NT2/D1 (cell line): ENCODE results near the gene NR1I3.

ENCODE experiments used
- DNase-seq: peaks from one replicate; pipeline ENCODE4 v3.0.0-alpha.2; 2011; ENCODE audit warnings: low read depth, low spot score
- H3K27me3 ChIP-seq: 2 replicates; pipeline ENCODE4 v1.6.0; 2011; ENCODE audit warnings: mild to moderate bottlenecking; ENCODE audit not compliant: insufficient read length, insufficient read depth
- H3K36me3 ChIP-seq: 2 replicates; pipeline ENCODE4 v1.6.1; 2011; ENCODE audit warnings: mild to moderate bottlenecking, low read length, mixed read lengths; ENCODE audit not compliant: insufficient read depth, insufficient read length
- H3K4me1 ChIP-seq: 2 replicates; pipeline ENCODE4 v1.5.1; 2011; ENCODE audit not compliant: insufficient read depth, insufficient read length
- H3K4me3 ChIP-seq: 2 replicates; pipeline ENCODE4 v1.5.1; 2011; ENCODE audit warnings: low read depth; ENCODE audit not compliant: insufficient read length
- H3K9ac ChIP-seq: 2 replicates; pipeline ENCODE4 v1.6.0; 2011; ENCODE audit warnings: low read depth; ENCODE audit not compliant: insufficient read length
- H3K9me3 ChIP-seq: 2 replicates; pipeline ENCODE4 v1.5.1; 2011; ENCODE audit warnings: mild to moderate bottlenecking, low read length; ENCODE audit not compliant: insufficient read depth
- SUZ12 ChIP-seq: IDR thresholded peaks from 2 replicates; pipeline ENCODE4 v1.6.1; 2011; ENCODE audit not compliant: insufficient read length, insufficient read depth; ENCODE audit errors: extremely low read depth
- YY1 ChIP-seq: IDR thresholded peaks from 2 replicates; pipeline ENCODE4 v1.6.1; 2011; ENCODE audit not compliant: insufficient read length, insufficient read depth
- ZNF274 ChIP-seq: IDR thresholded peaks from 2 replicates; pipeline ENCODE4 v1.6.1; 2011; ENCODE audit warnings: mild to moderate bottlenecking, low read depth, low read length

The NR1I3 gene

GRCh38 chr1:161182214-161182613, 55.8 kb downstream of the NR1I3 start:
- DNase-seq = no peak
- H3K36me3 ChIP-seq = no peaks in the 10 kb centered on the region
- no peaks in the 10 kb centered on the region for H3K27me3 ChIP-seq
- no peaks in the 10 kb centered on the region for H3K9me3 ChIP-seq
- H3K4me3 ChIP-seq = no peak overlapping the region
- TF ChIP-seq YY1 = no peak
- TF ChIP-seq ZNF274 = no peak
- no peak for TF ChIP-seq SUZ12
- H3K9ac ChIP-seq = no peak overlapping the region
- H3K4me1 ChIP-seq = no peaks in the 10 kb centered on the region

- TF ChIP-seq YY1 = no peak
- TF ChIP-seq ZNF274 = no peak
- no peak for TF ChIP-seq SUZ12
- DNase-seq = no peak
- Histone ChIP-seq H3K4me1 (peaks cover 8% of the 10 kb centered on the region), H3K36me3 (peaks cover 9% of the 10 kb centered on the region), H3K27me3 (no peaks in the 10 kb centered on the region), H3K9me3 (no peaks in the 10 kb centered on the region), H3K4me3 (no peak overlapping the region), H3K9ac (no peak overlapping the region)
Measured at GRCh38 chr1:161180639-161181038, 57.4 kb downstream of the NR1I3 start.

- DNase-seq = no peak
- Histone ChIP-seq H3K4me3 (no peak overlapping the region), H3K9ac (no peak overlapping the region), H3K9me3 (no peaks in the 10 kb centered on the region), H3K27me3 (no peaks in the 10 kb centered on the region), H3K4me1 (peaks cover 8% of the 10 kb centered on the region), H3K36me3 (peaks cover 18% of the 10 kb centered on the region)
- TF ChIP-seq YY1 (no peak), ZNF274 (no peak), SUZ12 (no peak)
Measured at GRCh38 chr1:161179698-161180097, 58.3 kb downstream of the NR1I3 start.
